A549 treated with GW870086 at 1 μM for 4 hours (cell line): Measurements from ENCODE around the gene HCRT. TPM values are rescaled to one million over a fixed set of nuclear protein-coding genes. Genes with fewer than 3 reads are reported as not detected.

Experiments
- total RNA-seq: library from RNA; stranded (reverse); fragments of 200-300 nt; extraction: Qiagen RNA extraction; gene quantifications from 5 replicates; pipeline ENCODE4 v1.2.3, GENCODE V29; 2022; ENCODE audit warnings: low read depth

Gene HCRT, protein sequence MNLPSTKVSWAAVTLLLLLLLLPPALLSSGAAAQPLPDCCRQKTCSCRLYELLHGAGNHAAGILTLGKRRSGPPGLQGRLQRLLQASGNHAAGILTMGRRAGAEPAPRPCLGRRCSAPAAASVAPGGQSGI
- not detected in 5 replicates for total RNA-seq

DNA sequence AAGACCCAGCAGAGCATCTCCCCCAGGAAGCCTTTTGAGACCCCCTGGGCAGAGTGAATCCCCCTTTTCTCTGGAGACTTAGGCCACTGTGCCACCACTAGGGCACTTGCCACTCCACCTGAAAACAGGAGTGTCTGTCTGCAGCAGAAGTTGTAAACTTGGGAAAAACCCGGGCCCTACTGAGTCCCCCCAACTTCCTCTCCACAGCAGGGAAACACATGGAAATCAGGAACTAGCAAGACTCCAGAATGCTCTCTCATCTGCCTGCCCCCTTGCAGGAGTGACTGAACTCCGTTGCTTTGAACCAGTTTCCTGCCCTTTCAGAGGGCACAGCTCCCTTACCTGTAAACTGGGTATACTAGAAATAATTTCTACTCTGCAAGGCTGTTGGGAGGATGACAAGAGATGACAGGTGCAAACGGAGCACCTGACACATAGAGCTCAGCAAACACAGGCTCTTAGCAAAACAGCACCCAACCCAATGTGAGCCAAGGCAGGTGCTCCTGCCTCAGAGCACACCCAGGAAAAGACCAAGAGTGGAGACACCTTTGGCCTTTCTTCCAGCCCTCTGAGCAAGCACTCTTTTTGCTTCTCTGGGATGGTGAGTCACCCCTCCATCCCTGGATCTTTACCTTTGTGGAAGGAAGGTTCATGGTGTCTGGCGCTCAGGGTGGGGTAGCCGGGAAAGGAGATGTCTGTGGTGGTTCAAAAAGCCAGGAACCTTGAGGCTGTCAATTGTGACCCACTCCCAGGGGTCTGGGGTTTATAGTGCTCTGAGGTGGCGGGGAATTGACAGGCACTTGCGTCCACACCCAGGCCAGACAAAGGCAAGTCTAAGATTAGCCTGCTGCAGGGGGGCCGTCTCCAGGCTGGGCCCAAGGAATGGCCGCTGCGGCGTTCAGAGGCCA lies at the start of gene HCRT:
Gene HCRT (minus strand): TSS at position 740 of the 908 bp plus-strand sequence. CDS start 87 bp downstream, at position 653.

DNA sequence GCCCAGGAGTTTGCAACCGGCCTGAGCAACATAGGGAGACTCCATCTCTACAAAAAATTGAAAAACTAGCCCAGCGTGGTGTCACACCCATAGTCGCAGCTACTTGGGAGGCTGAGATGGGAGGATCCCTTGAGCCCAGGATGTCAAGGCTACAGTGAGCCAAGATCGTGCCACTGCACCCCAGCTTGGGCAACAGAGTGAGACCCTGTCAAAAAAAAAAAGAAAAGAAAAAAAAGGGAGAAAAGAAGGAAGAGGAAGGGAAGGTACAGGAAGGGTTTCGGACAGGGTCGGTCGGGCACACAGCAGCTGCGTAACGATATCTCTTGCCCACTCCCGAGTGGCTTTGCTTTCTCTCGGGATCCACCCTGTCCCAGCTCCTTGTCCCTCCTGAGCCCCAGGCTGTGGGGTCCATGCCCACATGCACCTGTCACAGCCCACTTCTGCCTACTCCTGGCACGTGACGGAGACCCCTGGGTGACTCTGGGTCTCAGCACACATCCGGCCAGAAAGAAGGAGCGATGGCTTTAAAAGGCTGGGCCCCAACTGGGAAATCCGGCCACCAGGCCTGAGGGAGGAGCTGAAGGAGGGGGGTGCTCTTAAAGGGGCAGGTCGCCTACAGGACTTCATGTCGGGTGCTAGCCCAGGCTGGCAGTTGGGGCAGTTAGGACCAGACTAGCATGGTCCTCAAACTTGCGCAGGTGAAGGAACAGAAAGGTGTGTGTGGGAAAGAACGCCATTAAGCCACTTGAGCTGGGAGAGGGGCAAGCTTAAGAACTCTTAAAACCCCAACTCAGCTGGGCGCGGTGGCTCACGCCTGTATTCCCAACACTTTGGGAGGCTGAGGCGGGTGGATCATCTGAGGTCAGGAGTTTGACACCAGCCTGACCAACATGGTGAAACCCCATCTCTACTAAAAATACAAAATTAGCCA lies 9.0 kb upstream of the HCRT start, which contains the start of gene GHDC:
Gene GHDC (minus strand): TSS at position 526 of the 931 bp plus-strand sequence. CDS start 913 bp downstream, outside the sequence.

DNA sequence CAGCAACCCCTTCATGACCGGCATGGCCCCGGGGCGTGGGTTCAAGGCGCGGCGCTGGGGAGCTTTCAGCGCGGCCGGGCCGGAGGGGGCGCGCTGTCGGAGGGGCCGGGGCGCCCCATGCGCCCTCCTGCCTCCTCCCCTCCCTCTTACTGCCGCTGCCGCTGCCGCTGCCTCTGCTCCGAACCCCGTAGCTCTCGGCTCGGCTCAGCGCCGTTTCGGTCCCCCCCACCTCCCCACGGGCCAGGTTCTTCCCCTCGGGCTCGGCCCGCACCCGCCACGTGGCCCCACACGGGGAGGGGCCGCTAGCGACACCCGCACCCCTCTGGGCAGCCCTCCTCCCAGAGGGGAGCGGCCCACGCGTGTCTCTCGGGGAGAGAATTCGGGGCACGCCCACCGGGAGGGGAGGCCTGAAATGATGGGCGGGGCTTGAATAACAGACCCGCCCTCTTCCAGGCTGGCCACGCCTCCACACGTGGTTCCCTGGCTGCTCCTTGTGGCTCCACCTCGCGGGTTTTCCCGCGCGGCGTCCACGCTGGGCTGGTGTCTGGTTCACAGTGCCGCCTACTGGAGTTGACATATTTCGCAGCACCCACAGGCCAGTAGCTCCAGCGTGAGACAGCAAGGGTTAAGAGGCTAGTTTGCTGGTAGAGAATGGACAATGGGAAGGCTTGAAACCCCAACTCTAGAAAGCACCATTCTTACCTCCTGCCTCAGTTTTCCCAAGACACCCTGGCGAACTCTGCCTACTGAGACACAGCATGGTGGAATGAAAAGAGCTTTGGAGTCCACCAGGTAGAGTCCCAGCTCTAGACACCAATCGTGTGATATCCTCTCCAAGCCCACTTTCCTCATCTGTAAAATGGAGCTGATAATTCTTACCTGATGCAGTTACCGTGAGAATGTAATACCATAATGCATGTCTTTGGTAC lies 4.1 kb downstream of the HCRT start, which contains the start of gene KCNH4:
Gene KCNH4 (minus strand): TSS at position 221 of the 929 bp plus-strand sequence. CDS start 197 bp downstream, at position 24.

Other genes with a start within 250 kb of the HCRT start
- gene CNP, start 218.7 kb downstream of the HCRT start, total RNA-seq, result 55.5 to 71.2 TPM (median 67.9 TPM) in 5 replicates
- gene DNAJC7, start 168.0 kb downstream of the HCRT start, total RNA-seq, result 111 to 123 TPM (median 118 TPM) in 5 replicates
- 42.0 to 45.8 TPM (median 44.8 TPM) in 5 replicates for gene NKIRAS2, start 165.4 kb downstream of the HCRT start, total RNA-seq
- gene C17orf113, start 134.9 kb downstream of the HCRT start, total RNA-seq, result 0.48 to 0.94 TPM (median 0.69 TPM) in 5 replicates
- 0.14 to 0.32 TPM (median 0.27 TPM) in 4 of 5 replicates, not detected in the other for gene ZNF385C, start 87.0 kb downstream of the HCRT start, total RNA-seq
- 0.18 to 0.69 TPM (median 0.51 TPM) in 5 replicates for gene DHX58, start 72.7 kb downstream of the HCRT start, total RNA-seq
- gene KAT2A, start 64.1 kb downstream of the HCRT start, total RNA-seq, result 36.5 to 47.8 TPM (median 45.1 TPM) in 5 replicates
- 0.08 TPM in 1 of 5 replicates, not detected in the others for gene HSPB9, start 62.6 kb downstream of the HCRT start, total RNA-seq
- 222 to 266 TPM (median 257 TPM) in 5 replicates for gene RAB5C, start 30.5 kb downstream of the HCRT start, total RNA-seq
- gene KCNH4, start 4.3 kb downstream of the HCRT start, total RNA-seq, result 0.25 to 0.39 TPM (median 0.29 TPM) in 5 replicates
- gene GHDC, start 9.0 kb upstream of the HCRT start, total RNA-seq, result 18.2 to 22.2 TPM (median 18.6 TPM) in 5 replicates
- gene STAT5B, start 90.9 kb upstream of the HCRT start, total RNA-seq, result 20.8 to 28.8 TPM (median 27.5 TPM) in 5 replicates
- gene STAT5A, start 103.0 kb upstream of the HCRT start, total RNA-seq, result 5.3 to 7.8 TPM (median 5.6 TPM) in 5 replicates
- 69.4 to 84.9 TPM (median 81.2 TPM) in 5 replicates for gene STAT3, start 203.0 kb upstream of the HCRT start, total RNA-seq
- 377 to 438 TPM (median 432 TPM) in 5 replicates for gene CAVIN1, start 237.8 kb upstream of the HCRT start, total RNA-seq